Stimulated activated CD4-positive, alpha-beta T cell treated with anti-CD3 and anti-CD28 coated beads, Interleukin-15, amount 100 ng/mL, for 1 hour (primary cell): ENCODE measurements around the gene ZBTB40.

Source experiments
- DNase-seq, 2 donors: peaks; one replicate each; pipeline ENCODE4 v3.0.0-alpha.2; 2020; ENCODE audit warnings: low read depth in 1 of 2, low spot score in 1 of 2

ZBTB40 gene

GRCh38 chr1:22527555-22528296 is 76.1 kb downstream of the ZBTB40 start:
- DNase-seq = no peak

- DNase-seq = no peak
These were observed 76.8 kb downstream of the ZBTB40 start for GRCh38 chr1:22528451-22528850.

GRCh38 chr1:22529901-22530621 is 78.4 kb downstream of the ZBTB40 start:
- no peak for DNase-seq

GRCh38 chr1:22530715-22531114 is 79.1 kb downstream of the ZBTB40 start:
- no peak for DNase-seq

- no peak for DNase-seq
These were observed 79.6 kb downstream of the ZBTB40 start for GRCh38 chr1:22531251-22531650.

GRCh38 chr1:22533244-22533895 is 81.7 kb downstream of the ZBTB40 start:
- DNase-seq = no peak

- DNase-seq = no peak
These were observed 83.3 kb downstream of the ZBTB40 start for GRCh38 chr1:22534951-22535350.

GRCh38 chr1:22535399-22535798 is 83.7 kb downstream of the ZBTB40 start:
- no peak for DNase-seq

- DNase-seq = no peak
These were observed 84.9 kb downstream of the ZBTB40 start for GRCh38 chr1:22536506-22536905.

GRCh38 chr1:22537441-22538139 is 85.9 kb downstream of the ZBTB40 start:
- DNase-seq = no peak

GRCh38 chr1:22539510-22540118 is 88.0 kb downstream of the ZBTB40 start:
- DNase-seq = no peak

GRCh38 chr1:22540337-22540736 is 88.7 kb downstream of the ZBTB40 start:
- DNase-seq = no peak

- no peak for DNase-seq
These were observed 91.2 kb downstream of the ZBTB40 start for GRCh38 chr1:22542886-22543285.

- DNase-seq = no peak
These were observed 92.0 kb downstream of the ZBTB40 start for GRCh38 chr1:22543679-22544078.

GRCh38 chr1:22544606-22545005 is 93.0 kb downstream of the ZBTB40 start:
- no peak for DNase-seq

- no peak for DNase-seq
These were observed 93.5 kb downstream of the ZBTB40 start for GRCh38 chr1:22545141-22545540.

GRCh38 chr1:22547186-22547817 is 95.7 kb downstream of the ZBTB40 start:
- no peak for DNase-seq

- no peak for DNase-seq
These were observed 96.3 kb downstream of the ZBTB40 start for GRCh38 chr1:22547818-22548462.

GRCh38 chr1:22550021-22550420 is 98.4 kb downstream of the ZBTB40 start:
- DNase-seq = no peak

- no peak for DNase-seq
These were observed 99.9 kb downstream of the ZBTB40 start for GRCh38 chr1:22551591-22551990.
